Activated T-helper 17 cell treated with anti-CD3 and anti-CD28 coated beads, Interleukin-2, amount 50 U/mL, for 72 hours (primary cell): Measurements from ENCODE around the gene OPRD1. TPM values are rescaled to one million over a fixed set of nuclear protein-coding genes. Genes with fewer than 3 reads are reported as not detected.
A peak's percentile ranks its signal among the peaks of the same experiment; 100 is the strongest.

ENCODE experiments used
- ATAC-seq: fragments of 150-1000 bp; cut with Tn5 transposase; replicated peaks from 2 replicates; pipeline ENCODE4 v1.10.0; 2021; ENCODE audit warnings: mild to moderate bottlenecking, moderate library complexity
- H3K27ac Mint-ChIP-seq: one replicate; pipeline ENCODE4 v1.8.0; 2022; ENCODE audit warnings: mixed read lengths
- H3K27me3 Mint-ChIP-seq: one replicate; pipeline ENCODE4 v1.8.0; 2022; ENCODE audit warnings: mixed read lengths
- H3K36me3 Mint-ChIP-seq: one replicate; pipeline ENCODE4 v1.8.0; 2022; ENCODE audit warnings: low read depth, mild to moderate bottlenecking, mixed read lengths
- H3K4me1 Mint-ChIP-seq: one replicate; pipeline ENCODE4 v1.8.0; 2022; ENCODE audit warnings: mixed read lengths
- H3K4me3 Mint-ChIP-seq: one replicate; pipeline ENCODE4 v1.8.0; 2022; ENCODE audit warnings: mild to moderate bottlenecking, mixed read lengths
- H3K9me3 Mint-ChIP-seq: one replicate; pipeline ENCODE4 v1.8.0; 2022; ENCODE audit warnings: mixed read lengths
- total RNA-seq, 2 donors: library from RNA; stranded (reverse); gene quantifications; one replicate each; pipeline ENCODE4 v1.2.3, GENCODE V29; 2022

The OPRD1 gene
- total RNA-seq, 2 donors from 2014 or later, result not detected

DNA sequence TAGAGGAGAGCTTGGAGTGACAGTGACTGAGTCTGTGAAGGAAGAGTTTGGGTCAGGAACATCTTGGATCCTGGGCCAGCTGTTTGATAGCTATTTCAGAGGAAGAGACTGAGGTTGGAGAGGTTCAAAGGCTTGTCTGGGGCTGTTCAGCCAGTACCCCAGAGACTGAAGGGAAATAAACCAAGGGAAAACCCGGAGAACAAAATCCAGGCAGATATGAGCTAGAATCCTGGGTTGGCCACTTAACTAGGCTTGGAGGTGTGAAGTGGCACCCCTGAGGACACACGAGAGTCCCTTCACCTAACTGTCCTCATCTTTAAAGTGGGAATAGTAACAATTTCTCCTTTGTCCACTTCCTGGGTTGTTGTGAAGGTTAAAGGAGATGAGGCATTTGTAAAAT is 79.3 kb downstream of the OPRD1 start:
- H3K27me3 Mint-ChIP-seq, result no peaks in the 10 kb centered on the region
- H3K4me3 Mint-ChIP-seq, result no peak overlapping the region
- peaks cover 6% of the 10 kb centered on the region for H3K4me1 Mint-ChIP-seq
- H3K36me3 Mint-ChIP-seq, result peaks cover 15% of the 10 kb centered on the region
- no peak for ATAC-seq
- H3K27ac Mint-ChIP-seq, result no peak overlapping the region
- no peaks in the 10 kb centered on the region for H3K9me3 Mint-ChIP-seq

DNA sequence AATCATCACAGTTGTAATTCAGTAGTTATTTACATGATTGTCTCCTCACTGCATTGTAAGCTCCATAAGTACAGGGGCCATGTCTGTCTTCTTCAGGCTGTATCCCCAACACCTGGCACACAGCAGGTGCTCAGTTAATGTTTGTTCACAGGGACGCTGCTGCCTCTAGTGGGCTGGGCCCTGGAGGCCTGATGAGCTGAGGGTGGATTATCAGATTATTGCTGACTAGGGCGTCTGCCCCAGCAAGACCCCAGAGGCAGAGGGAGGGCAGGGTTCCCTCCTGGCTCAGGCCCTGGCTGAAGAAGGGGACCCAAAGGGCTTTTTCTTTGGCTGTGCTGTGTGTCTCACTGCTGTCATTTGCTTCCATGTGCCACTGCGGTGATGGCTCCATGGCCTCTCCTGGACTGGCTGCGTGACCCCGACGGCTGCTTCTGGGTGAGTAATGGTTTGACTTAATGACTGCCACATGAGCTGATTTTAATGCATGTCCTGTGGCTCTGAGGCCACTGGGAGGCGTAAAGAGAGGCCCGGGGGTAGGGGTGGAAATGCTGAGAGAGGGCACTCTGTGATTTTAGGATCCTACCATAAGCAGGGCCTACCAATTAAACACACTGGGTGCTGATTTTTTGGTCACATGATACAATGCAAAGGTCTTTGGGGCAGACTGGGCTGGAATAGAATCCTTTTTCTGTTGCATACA is 81.6 kb downstream of the OPRD1 start:
- Mint-ChIP-seq H3K4me3 (no peak overlapping the region), H3K9me3 (no peaks in the 10 kb centered on the region), H3K4me1 (peaks cover 16% of the 10 kb centered on the region), H3K27ac (no peak overlapping the region), H3K36me3 (peaks cover 15% of the 10 kb centered on the region), H3K27me3 (no peaks in the 10 kb centered on the region)
- ATAC-seq, result peak; percentile 29

GRCh38 chr1:28894785-28895184 is 82.8 kb downstream of the OPRD1 start:
- H3K9me3 Mint-ChIP-seq, result no peaks in the 10 kb centered on the region
- no peak for ATAC-seq
- no peak overlapping the region for H3K4me3 Mint-ChIP-seq
- no peak overlapping the region for H3K27ac Mint-ChIP-seq
- peaks cover 15% of the 10 kb centered on the region for H3K36me3 Mint-ChIP-seq
- H3K4me1 Mint-ChIP-seq, result peaks cover 25% of the 10 kb centered on the region
- no peaks in the 10 kb centered on the region for H3K27me3 Mint-ChIP-seq

GRCh38 chr1:28895896-28896608 is 84.1 kb downstream of the OPRD1 start:
- Mint-ChIP-seq H3K4me1 (peaks cover 27% of the 10 kb centered on the region), H3K27ac (peak overlapping the region; percentile 59), H3K27me3 (no peaks in the 10 kb centered on the region), H3K36me3 (peaks cover 10% of the 10 kb centered on the region), H3K9me3 (no peaks in the 10 kb centered on the region), H3K4me3 (no peak overlapping the region)
- ATAC-seq, result no peak

GRCh38 chr1:28896609-28896986 is 84.6 kb downstream of the OPRD1 start:
- H3K4me1 Mint-ChIP-seq, result peaks cover 27% of the 10 kb centered on the region
- no peaks in the 10 kb centered on the region for H3K27me3 Mint-ChIP-seq
- H3K4me3 Mint-ChIP-seq, result no peak overlapping the region
- H3K27ac Mint-ChIP-seq, result peak overlapping the region; percentile 59
- H3K36me3 Mint-ChIP-seq, result peaks cover 8% of the 10 kb centered on the region
- no peaks in the 10 kb centered on the region for H3K9me3 Mint-ChIP-seq
- ATAC-seq, result no peak

- Mint-ChIP-seq H3K4me3 (no peak overlapping the region), H3K27me3 (no peaks in the 10 kb centered on the region), H3K36me3 (peaks cover 8% of the 10 kb centered on the region), H3K9me3 (no peaks in the 10 kb centered on the region), H3K27ac (peak overlapping the region; percentile 76), H3K4me1 (peaks cover 27% of the 10 kb centered on the region)
- ATAC-seq, result no peak
Measured at GRCh38 chr1:28897789-28898188, 85.8 kb downstream of the OPRD1 start.

DNA sequence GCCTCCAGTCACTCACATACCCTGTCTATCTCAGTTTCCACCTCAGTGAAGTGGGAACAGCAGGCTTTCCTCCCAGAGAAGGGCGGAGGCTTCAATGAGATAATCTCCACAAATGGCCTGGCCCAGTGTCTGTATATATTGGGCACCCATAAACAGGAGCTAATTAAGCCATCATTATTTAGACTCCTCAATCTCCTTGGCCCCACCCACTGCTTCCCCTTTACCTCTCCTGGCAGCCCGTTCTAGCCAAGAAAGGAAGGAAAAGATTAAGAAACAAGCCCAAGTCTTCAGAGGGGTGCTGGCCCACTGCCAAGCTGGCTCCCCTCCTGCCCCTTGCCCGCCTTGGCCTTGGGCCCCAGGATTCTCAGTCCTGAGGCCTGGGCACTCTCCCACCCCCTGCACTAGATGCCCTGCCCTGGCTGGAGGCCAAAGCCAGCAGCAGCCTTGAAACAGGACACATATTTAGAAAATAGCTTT is 86.5 kb downstream of the OPRD1 start:
- Mint-ChIP-seq H3K36me3 (peaks cover 6% of the 10 kb centered on the region), H3K4me1 (peaks cover 27% of the 10 kb centered on the region), H3K9me3 (no peaks in the 10 kb centered on the region), H3K27me3 (no peaks in the 10 kb centered on the region), H3K4me3 (no peak overlapping the region), H3K27ac (peak overlapping the region; percentile 76)
- ATAC-seq, result no peak

GRCh38 chr1:28899267-28899666 is 87.3 kb downstream of the OPRD1 start:
- no peak overlapping the region for H3K4me3 Mint-ChIP-seq
- no peaks in the 10 kb centered on the region for H3K9me3 Mint-ChIP-seq
- H3K36me3 Mint-ChIP-seq, result no peaks in the 10 kb centered on the region
- peak overlapping the region; percentile 76 for H3K27ac Mint-ChIP-seq
- no peak for ATAC-seq
- no peaks in the 10 kb centered on the region for H3K27me3 Mint-ChIP-seq
- peaks cover 27% of the 10 kb centered on the region for H3K4me1 Mint-ChIP-seq

- H3K4me1 Mint-ChIP-seq, result peaks cover 27% of the 10 kb centered on the region
- H3K9me3 Mint-ChIP-seq, result no peaks in the 10 kb centered on the region
- no peak for ATAC-seq
- H3K27ac Mint-ChIP-seq, result no peak overlapping the region
- no peaks in the 10 kb centered on the region for H3K36me3 Mint-ChIP-seq
- no peaks in the 10 kb centered on the region for H3K27me3 Mint-ChIP-seq
- H3K4me3 Mint-ChIP-seq, result no peak overlapping the region
Measured at GRCh38 chr1:28900562-28900961, 88.6 kb downstream of the OPRD1 start.

- no peaks in the 10 kb centered on the region for H3K36me3 Mint-ChIP-seq
- peaks cover 18% of the 10 kb centered on the region for H3K4me1 Mint-ChIP-seq
- H3K9me3 Mint-ChIP-seq, result no peaks in the 10 kb centered on the region
- no peak for ATAC-seq
- H3K4me3 Mint-ChIP-seq, result no peak overlapping the region
- no peaks in the 10 kb centered on the region for H3K27me3 Mint-ChIP-seq
- H3K27ac Mint-ChIP-seq, result no peak overlapping the region
Measured at GRCh38 chr1:28902738-28903137, 90.8 kb downstream of the OPRD1 start.

GRCh38 chr1:28905921-28906666 is 94.1 kb downstream of the OPRD1 start:
- Mint-ChIP-seq H3K9me3 (no peaks in the 10 kb centered on the region), H3K27me3 (no peaks in the 10 kb centered on the region), H3K4me1 (peaks cover 6% of the 10 kb centered on the region), H3K4me3 (no peak overlapping the region), H3K36me3 (no peaks in the 10 kb centered on the region), H3K27ac (no peak overlapping the region)
- ATAC-seq, result no peak

DNA sequence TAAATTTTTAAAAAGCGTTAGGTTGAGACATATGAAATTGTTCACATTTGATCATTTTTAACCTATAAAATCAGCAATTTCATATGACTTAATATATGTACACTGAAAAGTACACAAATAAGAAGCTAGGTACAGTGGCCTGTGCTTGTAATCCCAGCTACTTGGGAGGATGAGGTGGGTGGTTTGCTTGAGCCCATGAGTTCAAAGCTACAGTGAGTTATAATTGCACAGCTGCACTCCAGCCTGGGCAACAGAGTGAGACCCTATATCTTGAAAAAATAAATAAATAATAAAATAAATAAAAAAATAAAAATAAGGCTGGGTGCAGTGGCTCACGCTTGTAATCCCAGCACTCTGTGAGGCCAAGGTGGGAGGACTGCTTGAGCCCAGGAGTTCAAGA is 97.2 kb downstream of the OPRD1 start:
- ATAC-seq, result no peak
- Mint-ChIP-seq H3K27ac (no peak overlapping the region), H3K4me3 (no peak overlapping the region), H3K36me3 (no peaks in the 10 kb centered on the region), H3K27me3 (no peaks in the 10 kb centered on the region), H3K9me3 (no peaks in the 10 kb centered on the region), H3K4me1 (peaks cover 11% of the 10 kb centered on the region)

- Mint-ChIP-seq H3K9me3 (no peaks in the 10 kb centered on the region), H3K4me1 (peaks cover 12% of the 10 kb centered on the region), H3K27ac (no peak overlapping the region), H3K4me3 (no peak overlapping the region), H3K36me3 (no peaks in the 10 kb centered on the region), H3K27me3 (no peaks in the 10 kb centered on the region)
- ATAC-seq, result no peak
Measured at GRCh38 chr1:28910379-28911115, 98.6 kb downstream of the OPRD1 start.

DNA sequence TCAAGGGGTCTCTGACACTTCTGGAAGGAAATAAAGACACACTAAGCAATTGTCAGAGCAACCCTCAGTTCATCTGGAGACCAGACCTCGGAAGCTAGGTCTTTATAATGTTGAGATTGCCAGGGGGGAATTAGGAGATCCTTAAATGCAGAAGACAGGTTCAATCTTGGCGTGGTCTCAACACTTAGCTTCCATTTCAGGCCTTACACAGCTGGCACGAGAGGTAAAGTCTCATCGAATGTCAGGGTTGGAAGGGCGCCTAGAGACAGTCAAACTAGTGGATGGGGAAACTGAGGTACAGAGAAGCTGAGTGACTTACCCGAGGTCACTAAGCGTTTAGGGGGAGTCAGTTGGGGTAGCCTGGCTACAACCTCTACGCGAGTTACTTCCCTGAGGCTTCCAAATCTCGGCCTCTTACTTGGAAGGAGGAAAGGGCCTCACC is 101.8 kb downstream of the OPRD1 start:
- peak overlapping the region; percentile 80 for H3K27ac Mint-ChIP-seq
- peak overlapping the region; percentile 94 for H3K4me3 Mint-ChIP-seq

More for the DNA sequence above, 101.8 kb downstream of the OPRD1 start:
- no peak for ATAC-seq
- Mint-ChIP-seq H3K4me1 (peaks cover 35% of the 10 kb centered on the region), H3K36me3 (no peaks in the 10 kb centered on the region), H3K27me3 (no peaks in the 10 kb centered on the region), H3K9me3 (no peaks in the 10 kb centered on the region)
